Esophagus squamous epithelium (tissue), 5 donors: Measurements from ENCODE around the gene DAGLB. TPM values are rescaled to one million over a fixed set of nuclear protein-coding genes. Genes with fewer than 3 reads are reported as not detected.
A peak's percentile ranks its signal among the peaks of the same experiment; 100 is the strongest.

Experiments used
- DNase-seq: peaks from one replicate; lab custom pipeline; 2025; lab: John Stamatoyannopoulos, UW
- H3K27ac ChIP-seq, 4 donors: fragments of 200-600 bp; sonication (generic); one replicate each; pipeline ENCODE4 v1.5.1; 2016 to 2019; ENCODE audit warnings: mild to moderate bottlenecking in 1 of 4
- H3K27me3 ChIP-seq, 4 donors: fragments of 200-600 bp; sonication (generic); 1 replicate in 3 of 4; 2 replicates in 1 of 4; pipeline versions ENCODE4 v1.5.1 to v1.6.0; 2017 to 2021; ENCODE audit warnings: antibody characterized with exemption in 1 of 4
- H3K36me3 ChIP-seq, 3 donors: fragments of 200-600 bp; sonication (generic); one replicate each; pipeline ENCODE4 v1.5.1; 2016 to 2019
- H3K4me1 ChIP-seq, 3 donors: fragments of 200-600 bp; sonication (generic); one replicate each; pipeline ENCODE4 v1.5.1; 2017 to 2019
- H3K4me3 ChIP-seq, 4 donors: fragments of 200-600 bp; sonication (generic); 1 replicate in 3 of 4; 2 replicates in 1 of 4; pipeline ENCODE4 v1.5.1; 2016 to 2019; ENCODE audit warnings: mild to moderate bottlenecking in 2 of 4, moderate library complexity in 1 of 4
- H3K9me3 ChIP-seq, 3 donors: fragments of 200-600 bp; sonication (generic); one replicate each; pipeline ENCODE4 v1.5.1; 2016 to 2019
- CTCF ChIP-seq, 6 experiments: fragments of 450-650 bp in 4 of 6; fragments of 200-600 bp in 2 of 6; sonication (generic) in 2 of 6; IDR thresholded peaks; one replicate each; pipeline ENCODE4 v1.5.1; 2016 to 2019; ENCODE audit warnings: antibody characterized with exemption in 6 of 6, mild to moderate bottlenecking in 4 of 6, moderate library complexity in 4 of 6
- POLR2A ChIP-seq, 4 donors: fragments of 450-650 bp; IDR thresholded peaks; one replicate each; pipeline ENCODE4 v1.6.1; 2017; ENCODE audit warnings: antibody characterized with exemption in 4 of 4, mild to moderate bottlenecking in 4 of 4, moderate library complexity in 3 of 4
- WGBS, 2 donors: methylation state at CpG; one replicate each; pipeline ENCODE4 v1.1.5; 2018; 5-methylcytosine and 5-hydroxymethylcytosine counted together
- intact Hi-C: fragments of 100-400 bp; cut with DNase I; formaldehyde crosslinking; loops from one replicate; pipeline ENCODE4 v1.15.0; 2022
- total RNA-seq, 4 donors: library from RNA; depleted of rRNA; stranded (reverse); fragments of >200 nt; gene quantifications; one replicate each; pipeline ENCODE4 v1.1.0, GENCODE V29; 2016
- donor health status: DM: yes; HTN: yes; CAD: no.

The DAGLB gene
- total RNA-seq, 4 donors from 2014 or later: 7.1 to 12.4 (median 10.6) TPM

DNA sequence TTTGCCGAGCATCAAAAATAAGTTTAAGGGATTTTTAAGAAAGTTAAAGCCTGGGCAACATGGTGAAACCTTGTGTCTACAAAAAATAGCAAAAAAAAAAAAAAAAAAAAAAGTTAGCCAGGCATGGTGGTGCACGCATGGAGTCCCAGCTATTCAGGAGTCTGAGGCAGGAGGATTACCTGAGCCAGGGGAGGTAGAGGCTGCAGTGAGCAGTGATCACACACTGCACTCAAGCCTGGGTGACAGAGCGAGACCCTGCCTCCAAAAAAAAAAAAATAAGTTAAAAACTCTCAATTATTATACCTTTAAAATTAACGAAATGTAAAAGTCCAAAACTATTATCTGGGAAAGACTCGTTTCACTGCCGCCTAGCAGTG, 35.0 kb upstream of the DAGLB start:
- H3K27me3 ChIP-seq: no peaks in the 10 kb centered on the region
- H3K36me3 ChIP-seq: peaks cover 0 to 26% (median 0%) of the 10 kb centered on the region in 3 donors
- peak overlapping the region; percentile 83 to 99 (median 94) for H3K4me3 ChIP-seq
- peaks cover 30 to 54% (median 32%) of the 10 kb centered on the region in 3 donors for H3K4me1 ChIP-seq
- DNase-seq: no peak
- WGBS, 2 donors: 19 to 28% methylated on average over 6 of the region's 6 CpGs
- TF ChIP-seq CTCF (IDR thresholded peaks at IDR 0.05) (no peak), POLR2A (IDR thresholded peaks at IDR 0.05) (no peak)
- no peaks in the 10 kb centered on the region for H3K9me3 ChIP-seq
- peak overlapping the region; percentile 90 to 97 (median 94) for H3K27ac ChIP-seq
- intact Hi-C loops: no loop called here

- H3K36me3 ChIP-seq: peaks cover 0 to 26% (median 0%) of the 10 kb centered on the region in 3 donors
- WGBS, 2 donors: 54 to 68% methylated on average over 3 to 4 of the region's 4 CpGs
- TF ChIP-seq CTCF (IDR thresholded peaks at IDR 0.05): no peak
- TF ChIP-seq POLR2A (IDR thresholded peaks at IDR 0.05): no peak
- peak overlapping the region in 1 of 4 donors; percentile 93 for H3K27ac ChIP-seq
- H3K4me1 ChIP-seq: peaks cover 30 to 58% (median 32%) of the 10 kb centered on the region in 3 donors
- intact Hi-C loops: no loop called here
- no peaks in the 10 kb centered on the region for H3K9me3 ChIP-seq
- no peak for DNase-seq
- H3K27me3 ChIP-seq: no peaks in the 10 kb centered on the region
- H3K4me3 ChIP-seq: peak overlapping the region in 2 of 4 donors; percentile 83 to 99
Observed at GRCh38 chr7:6482307-6482706, 34.6 kb upstream of the DAGLB start.

DNA sequence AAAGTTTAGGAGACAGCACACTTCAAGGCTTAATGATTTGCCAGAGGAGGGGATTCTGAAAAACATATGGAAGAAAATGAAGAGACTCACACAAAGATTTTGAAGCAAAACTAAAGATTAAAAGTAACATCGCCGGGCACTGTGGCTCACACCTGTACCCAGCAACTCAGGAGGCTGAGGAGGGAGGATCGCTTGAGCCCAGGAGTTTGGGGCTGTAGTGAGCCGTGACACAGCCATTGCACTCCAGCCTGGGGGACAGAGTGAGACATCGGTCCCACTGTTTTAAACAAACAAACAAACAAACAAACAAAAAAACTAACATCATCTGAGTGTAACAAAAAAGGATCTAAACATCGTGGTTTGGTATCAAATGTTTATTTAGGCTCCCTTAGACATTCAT, 33.7 kb upstream of the DAGLB start:
- Histone ChIP-seq H3K9me3 (no peaks in the 10 kb centered on the region), H3K36me3 (peaks cover 0 to 26% (median 0%) of the 10 kb centered on the region in 3 donors), H3K4me3 (no peak overlapping the region), H3K27ac (peak overlapping the region in 1 of 4 donors; percentile 9), H3K4me1 (peaks cover 30 to 66% (median 32%) of the 10 kb centered on the region in 3 donors), H3K27me3 (no peaks in the 10 kb centered on the region)
- 80 to 85% methylated on average over 6 of the region's 6 CpGs for WGBS, 2 donors
- intact Hi-C loops: no loop called here
- no peak for DNase-seq
- no peak for TF ChIP-seq POLR2A (IDR thresholded peaks at IDR 0.05)
- TF ChIP-seq CTCF (IDR thresholded peaks at IDR 0.05): no peak

GRCh38 chr7:6480323-6480660, 32.5 kb upstream of the DAGLB start:
- H3K36me3 ChIP-seq: peaks cover 0 to 29% (median 0%) of the 10 kb centered on the region in 3 donors
- intact Hi-C loops: no loop called here
- DNase-seq: no peak
- peak overlapping the region in 1 of 4 donors; percentile 35 for H3K4me3 ChIP-seq
- peak overlapping the region in 1 of 4 donors; percentile 26 for H3K27ac ChIP-seq
- H3K4me1 ChIP-seq: peaks cover 30 to 77% (median 32%) of the 10 kb centered on the region in 3 donors
- TF ChIP-seq POLR2A (IDR thresholded peaks at IDR 0.05): no peak
- TF ChIP-seq CTCF (IDR thresholded peaks at IDR 0.05): no peak
- no peaks in the 10 kb centered on the region for H3K27me3 ChIP-seq
- no peaks in the 10 kb centered on the region for H3K9me3 ChIP-seq
- 43 to 64% methylated on average over 3 to 5 of the region's 5 CpGs for WGBS, 2 donors

GRCh38 chr7:6479067-6479466, 31.3 kb upstream of the DAGLB start:
- H3K36me3 ChIP-seq: peaks cover 0 to 41% (median 0%) of the 10 kb centered on the region in 3 donors
- no peak overlapping the region for H3K4me3 ChIP-seq
- no peak for DNase-seq
- intact Hi-C loops: no loop called here
- 77 to 86% methylated on average over 8 of the region's 8 CpGs for WGBS, 2 donors
- H3K27me3 ChIP-seq: no peaks in the 10 kb centered on the region
- H3K4me1 ChIP-seq: peaks cover 25 to 72% (median 30%) of the 10 kb centered on the region in 3 donors
- no peak for TF ChIP-seq CTCF (IDR thresholded peaks at IDR 0.05)
- no peak for TF ChIP-seq POLR2A (IDR thresholded peaks at IDR 0.05)
- H3K27ac ChIP-seq: no peak overlapping the region
- no peaks in the 10 kb centered on the region for H3K9me3 ChIP-seq
